Measurements from ENCODE around the gene PRELID3B.
A peak's percentile ranks its signal among the peaks of the same experiment; 100 is the strongest.
"Not testable (repeated sequence)": the region's sequence is repeated elsewhere in the genome, so short reads cannot be mapped to it uniquely, and the experiment has no call there.

Gene PRELID3B

DNA sequence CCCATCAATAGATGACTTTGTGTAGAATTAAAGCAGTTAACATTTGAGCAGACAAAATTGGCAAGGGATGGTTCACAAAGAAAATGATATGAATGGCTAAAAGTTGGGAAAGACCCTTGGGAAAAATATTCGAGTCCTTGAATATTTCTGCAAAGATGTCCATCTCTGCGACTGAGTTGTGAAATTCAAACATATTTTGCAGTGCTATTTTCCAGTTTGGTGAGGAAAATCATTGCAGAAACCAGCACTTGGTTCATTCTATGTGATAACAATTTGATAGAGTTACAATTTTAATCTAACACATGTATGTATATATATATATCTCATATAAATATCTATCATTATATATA lies 6.1 kb upstream of the PRELID3B start:
- DNase-seq = no peak

GRCh38 chr20:59047938-59048680 lies 5.5 kb upstream of the PRELID3B start:
- no peak for DNase-seq

DNA sequence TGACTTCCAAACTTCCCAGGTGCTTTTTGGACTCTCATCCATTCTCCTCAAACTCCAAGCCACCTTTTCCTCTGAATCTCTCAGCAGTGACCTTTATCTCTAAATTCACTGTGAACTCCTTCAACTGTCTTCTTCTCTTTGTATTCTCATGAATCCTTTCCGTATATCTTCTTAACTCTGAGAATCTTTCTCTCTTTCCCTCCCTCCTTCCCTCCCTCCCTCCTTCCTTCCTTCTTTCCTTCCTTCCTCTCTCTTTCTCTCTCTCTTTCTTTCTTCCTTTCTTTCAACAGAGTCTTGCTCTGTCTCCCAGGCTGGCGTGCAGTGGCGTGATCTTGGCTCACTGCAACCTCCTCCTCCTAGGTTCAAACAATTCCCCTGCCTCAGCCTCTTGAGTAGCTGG lies 4.3 kb upstream of the PRELID3B start:
- no peak for DNase-seq

GRCh38 chr20:59044796-59045195 lies 2.2 kb upstream of the PRELID3B start:
- DNase-seq = no peak

- no peak for DNase-seq
Measured at GRCh38 chr20:59044295-59044694, 1.7 kb upstream of the PRELID3B start.

GRCh38 chr20:59043698-59044097 lies 1.1 kb upstream of the PRELID3B start:
- peak; percentile 26 to 58 (median 45) for DNase-seq

DNA sequence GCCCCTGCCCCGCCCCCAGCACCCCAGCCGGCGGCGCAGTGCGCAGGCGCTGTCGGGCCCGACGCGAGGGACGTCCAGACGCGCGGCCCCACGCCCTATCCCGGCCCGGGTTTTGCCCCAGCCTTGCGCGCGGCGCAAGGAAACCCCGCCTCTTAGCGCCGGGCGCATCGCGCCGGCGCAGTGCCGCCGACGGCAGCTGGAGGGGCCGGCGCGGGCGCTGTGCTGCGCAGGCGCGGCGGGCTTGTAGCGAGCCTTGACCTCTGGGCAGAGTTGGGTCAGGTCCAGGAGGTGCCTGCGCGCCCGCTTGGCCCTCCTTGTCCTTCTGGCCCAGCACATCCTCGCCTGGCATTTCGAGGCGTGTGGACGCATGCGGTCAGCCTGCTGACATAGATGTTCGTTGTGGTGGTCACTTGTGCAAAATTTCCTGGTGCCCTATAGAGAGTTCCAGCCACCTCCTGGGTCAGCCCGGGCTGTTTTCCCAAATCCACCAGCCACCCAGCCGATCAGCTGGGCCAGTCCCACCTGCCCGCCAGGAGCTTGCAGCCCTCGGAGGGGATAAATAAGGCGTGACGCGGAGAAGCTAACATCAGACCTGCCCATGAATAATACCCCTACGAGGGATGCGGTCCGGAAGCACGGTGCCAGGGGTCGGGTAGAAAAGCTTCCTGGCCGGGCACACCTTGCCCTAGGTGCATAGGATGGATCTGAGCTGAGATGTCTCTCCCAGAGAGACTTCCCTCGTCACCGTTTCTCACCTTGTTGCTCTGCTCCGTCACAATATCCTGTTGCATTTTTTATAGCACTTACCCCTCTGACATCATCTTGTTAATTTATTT lies 428 bp upstream of the PRELID3B start:
- DNase-seq = peak; percentile 97 to 99 (median 99)

DNA sequence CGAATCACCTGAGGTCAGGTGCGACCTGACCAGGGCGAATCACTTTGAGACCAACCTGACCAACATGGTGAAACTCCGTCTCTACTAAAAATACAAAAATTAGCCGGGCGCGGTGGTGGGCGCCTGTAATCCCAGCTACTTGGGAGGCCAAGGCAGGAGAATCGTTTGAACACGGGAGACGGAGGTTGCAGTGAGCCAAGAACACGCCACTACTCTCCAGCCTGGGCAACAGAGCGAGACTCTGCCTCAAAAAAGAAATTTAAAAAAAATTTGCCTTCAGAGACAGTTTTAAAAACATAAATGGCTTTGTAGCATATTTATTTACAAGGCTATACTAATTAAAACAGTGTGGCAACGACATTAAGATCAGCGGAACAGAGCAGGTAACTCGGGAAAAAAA lies 1.1 kb downstream of the PRELID3B start:
- DNase-seq = not testable (repeated sequence)

GRCh38 chr20:59040667-59041066 lies 1.9 kb downstream of the PRELID3B start:
- DNase-seq = no peak

DNA sequence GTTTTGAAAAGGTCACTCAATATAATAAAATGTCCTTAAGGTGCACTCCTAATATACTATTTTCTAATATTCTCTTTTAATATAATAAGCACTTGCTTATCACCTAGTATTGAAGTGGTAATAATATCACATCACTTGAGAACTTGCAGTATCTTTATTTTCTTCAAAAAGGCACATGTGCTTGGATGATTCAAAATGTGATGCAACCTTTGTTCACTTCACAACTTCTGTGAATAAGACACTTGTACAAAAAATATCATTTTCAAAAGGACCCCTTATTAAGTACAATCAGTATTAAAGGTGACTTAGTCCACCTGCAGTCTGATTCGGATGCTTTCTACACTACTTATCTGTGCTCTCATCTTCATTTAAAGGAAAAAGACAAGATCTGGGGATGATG lies 3.4 kb downstream of the PRELID3B start:
- DNase-seq = peak in 2 of 3 donors; percentile 43 to 47

DNA sequence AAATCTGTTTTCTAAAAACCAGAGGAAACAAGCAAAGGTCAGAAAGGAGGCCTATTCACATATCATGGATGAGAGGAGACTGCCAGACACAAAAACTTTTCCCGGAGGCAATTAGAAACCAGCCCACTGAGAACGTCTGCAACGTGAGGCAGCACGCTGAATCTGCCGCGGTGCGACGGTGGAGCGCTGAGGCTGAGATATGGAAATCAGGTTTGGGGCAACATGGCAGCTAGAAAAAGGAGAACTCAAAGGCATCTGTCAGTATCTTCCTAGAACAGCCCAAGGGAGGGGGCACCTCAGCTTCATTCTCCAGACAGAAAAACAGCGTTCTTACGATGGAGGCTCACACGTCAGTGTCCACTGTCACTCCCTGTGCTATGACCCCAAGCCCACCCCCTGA lies 5.2 kb downstream of the PRELID3B start:
- no peak for DNase-seq

DNA sequence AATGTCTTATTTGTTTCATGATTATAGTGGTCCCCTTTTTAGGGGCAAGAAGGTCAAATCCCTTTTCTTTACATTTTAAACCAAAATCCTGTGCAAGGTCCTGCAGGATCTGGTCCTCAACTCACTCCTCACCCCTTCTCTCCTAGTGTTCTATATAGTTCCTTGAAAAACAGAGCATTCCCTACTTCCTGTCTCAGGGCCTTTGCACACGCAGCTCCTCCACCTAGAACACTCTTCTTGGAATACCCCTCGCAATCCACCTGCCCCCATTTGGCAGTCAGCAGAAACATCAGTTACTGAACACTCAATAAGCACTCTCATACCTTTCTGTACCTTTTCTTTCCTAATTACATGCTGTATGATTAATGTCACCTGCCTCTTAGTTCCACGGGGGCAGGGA lies 7.2 kb downstream of the PRELID3B start:
- no peak for DNase-seq

DNA sequence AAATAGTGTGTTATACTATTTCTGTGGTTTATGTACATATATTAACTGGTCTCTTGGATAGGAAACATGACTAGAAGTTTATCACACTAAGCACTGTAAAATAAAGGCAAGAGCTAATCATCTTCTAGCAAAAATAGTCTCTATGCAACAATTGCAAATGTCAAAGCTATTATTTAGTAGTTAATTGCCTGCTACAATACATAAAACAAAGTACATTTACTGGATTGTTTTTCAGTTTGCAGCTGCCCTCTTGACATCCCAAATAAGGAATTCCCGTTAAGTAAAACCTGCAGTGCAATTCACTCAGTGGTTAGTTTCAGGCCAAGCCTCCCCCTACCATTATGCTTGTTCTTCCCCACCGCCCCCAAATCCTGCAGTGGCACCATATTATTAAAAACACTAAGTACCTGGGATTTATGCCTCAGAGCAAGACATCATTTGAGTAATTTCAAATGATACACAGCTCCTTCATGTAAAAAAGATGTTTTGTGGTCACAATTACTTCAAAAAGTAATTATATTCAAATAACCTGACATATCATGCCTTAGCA lies 8.9 kb downstream of the PRELID3B start:
- DNase-seq = no peak

- DNase-seq = no peak
Measured at GRCh38 chr20:59033093-59033492, 9.5 kb downstream of the PRELID3B start.

GRCh38 chr20:59032713-59033059 lies 9.9 kb downstream of the PRELID3B start:
- peak in 1 of 3 donors; percentile 40 for DNase-seq

DNA sequence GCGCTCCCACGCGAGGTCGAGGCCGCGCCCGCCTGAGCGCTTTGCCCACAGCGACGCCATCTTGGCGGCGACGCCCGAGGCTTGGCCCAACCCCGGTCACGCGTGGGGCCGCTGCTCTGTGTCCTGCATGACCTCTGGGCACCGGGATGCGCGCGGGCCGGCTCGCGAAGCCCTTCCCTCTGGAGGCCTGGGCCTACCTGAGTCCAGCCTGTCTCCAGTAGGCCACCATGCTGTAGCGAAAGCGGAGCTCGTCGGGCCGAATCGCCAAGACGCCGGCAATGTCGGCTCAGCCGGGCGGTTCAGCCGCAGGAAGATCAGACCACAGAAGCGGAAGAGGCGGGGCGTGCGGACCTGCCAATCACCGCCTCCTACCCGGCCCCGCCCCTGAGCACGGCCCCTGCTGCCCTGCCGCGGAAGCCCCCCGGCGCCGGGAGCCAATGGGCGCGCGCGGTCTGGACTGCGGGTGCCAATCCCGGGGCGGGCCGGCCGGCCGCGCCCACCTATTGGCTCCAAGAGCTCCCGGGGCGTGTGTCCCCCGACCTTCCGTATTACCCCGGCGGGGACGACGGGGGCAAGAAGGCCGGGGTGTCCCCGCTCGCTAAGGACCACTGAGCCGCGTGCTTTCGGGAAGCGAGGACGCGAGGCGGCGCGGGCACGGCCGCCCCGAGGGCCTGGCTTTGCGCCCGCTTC lies 10.4 kb downstream of the PRELID3B start, which contains the start of gene ATP5F1E:
ATP5F1E (minus strand) TSS at position 313 of the 690 bp plus-strand sequence; CDS start at position 229, 84 bp downstream.
- peak; percentile 97 to 99 (median 98) for DNase-seq

GRCh38 chr20:59031564-59032022 lies 11.0 kb downstream of the PRELID3B start:
- no peak for DNase-seq

DNA sequence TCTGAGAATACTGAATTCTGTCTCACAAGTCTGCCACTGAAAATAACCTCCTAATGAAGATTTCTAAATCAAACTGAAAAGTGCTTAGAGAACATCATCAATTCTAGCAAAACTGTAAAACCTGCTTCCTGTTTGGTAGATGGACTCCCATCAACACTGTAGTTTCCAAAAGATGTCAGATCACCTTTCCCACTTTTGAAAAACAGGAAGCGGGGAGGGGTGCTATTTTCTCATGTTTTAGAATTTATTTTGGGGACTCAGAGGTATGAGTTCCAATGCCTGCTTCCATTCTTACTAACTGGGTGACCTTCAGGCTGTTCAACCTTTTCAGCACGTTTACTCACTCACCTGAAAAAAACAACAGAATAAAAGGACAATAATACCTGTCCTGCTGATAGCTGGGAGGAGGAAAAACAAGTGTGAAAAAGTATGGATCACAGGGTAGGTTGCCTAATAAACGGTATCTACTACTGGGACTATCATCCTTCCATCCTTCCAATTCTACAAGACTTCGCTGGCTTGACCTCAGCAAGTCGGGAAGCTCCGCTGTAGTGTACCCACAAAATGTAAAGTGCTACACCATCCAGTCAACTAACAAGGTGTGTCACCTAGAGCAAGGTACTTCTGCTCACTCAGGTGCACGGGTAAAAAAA lies 11.5 kb downstream of the PRELID3B start:
- DNase-seq = no peak

DNA sequence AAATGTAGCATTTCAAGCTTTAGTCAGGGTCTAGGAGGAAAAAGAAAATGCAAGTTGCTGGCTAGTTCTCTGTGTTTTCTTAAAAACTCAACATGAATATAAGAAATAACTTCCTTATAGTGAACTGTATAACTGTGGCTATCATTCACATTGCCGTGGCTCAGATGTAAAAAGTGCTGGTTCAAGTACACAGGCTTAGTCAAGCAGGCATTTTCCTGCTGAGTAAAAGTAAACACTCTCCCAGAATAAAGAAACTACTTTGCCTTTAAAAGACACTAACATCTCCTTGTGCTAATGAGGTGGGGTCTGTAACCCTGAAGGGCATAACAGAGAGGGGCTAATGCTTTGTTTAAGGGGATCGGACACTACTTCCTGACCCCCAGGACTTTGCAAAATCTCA lies 13.8 kb downstream of the PRELID3B start:
- DNase-seq = no peak

GRCh38 chr20:59027741-59028320 lies 14.8 kb downstream of the PRELID3B start:
- DNase-seq = no peak

DNA sequence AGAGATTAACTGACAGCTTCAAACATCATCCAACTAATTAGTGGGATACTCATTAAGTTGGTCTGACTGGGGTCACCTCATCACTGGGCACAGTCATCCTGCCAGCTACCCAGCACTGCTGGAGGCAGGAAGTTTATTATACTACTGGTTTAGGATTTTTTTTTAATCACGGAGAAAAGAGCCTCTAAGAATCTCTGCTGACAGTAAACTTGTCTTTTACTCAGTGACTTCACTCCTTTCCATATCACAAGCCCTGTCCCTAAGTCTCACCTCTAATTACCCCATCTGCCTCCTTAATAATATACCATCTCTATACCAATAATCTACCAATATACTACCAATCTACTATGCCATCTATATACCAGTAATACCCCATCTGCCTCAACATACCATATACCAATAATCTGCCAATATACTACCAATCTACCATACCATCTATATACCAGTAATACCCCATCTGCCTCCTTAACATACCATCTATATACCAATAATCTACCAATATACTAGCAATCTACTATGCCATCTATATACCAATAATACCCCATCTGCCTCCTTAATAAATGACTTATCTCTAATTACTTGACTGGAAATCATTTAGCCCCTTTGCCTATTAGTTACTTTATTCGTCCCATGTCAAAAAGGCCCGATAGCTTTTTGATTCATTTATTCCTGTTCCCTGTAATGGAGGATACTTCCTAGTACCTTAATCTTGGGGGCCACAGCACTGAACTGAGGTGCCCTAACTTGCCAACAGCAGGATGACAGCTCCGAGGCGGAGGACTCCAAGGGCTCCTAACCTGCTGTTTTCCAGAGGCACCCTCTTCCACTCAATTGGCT lies 15.5 kb downstream of the PRELID3B start:
- no peak for DNase-seq

All from suppressor macrophage treated with lipopolysaccharide for 1 hour (primary cell).